SU-DHL-6 (cell line): Measurements from ENCODE around the gene MFSD2A.

ENCODE experiments used
- H2AFZ ChIP-seq: fragments of 200-600 bp; sonication (generic); 2 replicates; pipeline ENCODE4 v1.6.1; 2014; ENCODE audit warnings: low read depth, mild to moderate bottlenecking, moderate library complexity, mixed read lengths, antibody characterized with exemption, low read length; ENCODE audit not compliant: severe bottlenecking
- H3F3A ChIP-seq: fragments of 200-600 bp; shearing (Covaris generic); 2 replicates; pipeline ENCODE4 v1.6.0; 2016; ENCODE audit warnings: antibody characterized with exemption, mild to moderate bottlenecking; ENCODE audit not compliant: insufficient read depth
- H3K27ac ChIP-seq: fragments of 200-600 bp; sonication (generic); 2 replicates; pipeline ENCODE4 v1.5.1; 2016; ENCODE audit warnings: low read depth, mild to moderate bottlenecking, low read length, moderate library complexity, mixed read lengths
- H3K27me3 ChIP-seq: fragments of 200-600 bp; sonication (generic), shearing (Covaris generic); 2 replicates; pipeline ENCODE4 v1.6.0; 2014; ENCODE audit warnings: mild to moderate bottlenecking, low read length
- H3K36me3 ChIP-seq: fragments of 200-600 bp; sonication (generic); 2 replicates; pipeline ENCODE4 v1.6.1; 2014; ENCODE audit warnings: mild to moderate bottlenecking, low read length, mixed read lengths
- H3K4me2 ChIP-seq: fragments of 300-600, 200-600 bp; shearing (Covaris generic), sonication (generic); 2 replicates; pipeline ENCODE4 v1.6.0; 2014; ENCODE audit warnings: low read length, low read depth, mild to moderate bottlenecking; ENCODE audit not compliant: poor library complexity, severe bottlenecking
- H3K4me3 ChIP-seq: fragments of 200-600 bp; sonication (generic); 2 replicates; pipeline ENCODE4 v1.5.1; 2014; ENCODE audit warnings: antibody characterized with exemption, low read length, mild to moderate bottlenecking, mixed read lengths; ENCODE audit not compliant: insufficient read depth, poor library complexity, severe bottlenecking
- H3K79me2 ChIP-seq: fragments of 200-600 bp; sonication (generic); 2 replicates; pipeline ENCODE4 v1.6.1; 2014; ENCODE audit warnings: mild to moderate bottlenecking, low read length, moderate library complexity; ENCODE audit not compliant: insufficient read depth
- H3K9ac ChIP-seq: fragments of 200-600 bp; sonication (generic); 2 replicates; pipeline ENCODE4 v1.7.0; 2014; ENCODE audit warnings: mild to moderate bottlenecking, low read length
- H3K9me2 ChIP-seq: fragments of 200-600 bp; sonication (generic); replicated peaks from 2 replicates; pipeline ENCODE4 v1.6.1; 2014; ENCODE audit warnings: low read length; ENCODE audit not compliant: insufficient read depth
- H3K9me3 ChIP-seq: fragments of 200-600 bp; sonication (generic); 2 replicates; pipeline ENCODE4 v1.6.1; 2014; ENCODE audit warnings: low read length, mixed read lengths; ENCODE audit not compliant: insufficient read depth
- H4K20me1 ChIP-seq: fragments of 200-600 bp; sonication (generic); 2 replicates; pipeline ENCODE4 v1.6.1; 2014; ENCODE audit warnings: low read depth, mild to moderate bottlenecking, antibody characterized with exemption, low read length, moderate library complexity, mixed read lengths
- EZH2phosphoT487 ChIP-seq: fragments of 200-600 bp; sonication (generic), shearing (Covaris generic); conservative IDR thresholded peaks from 2 replicates; pipeline ENCODE4 v1.6.1; 2018; ENCODE audit warnings: mild to moderate bottlenecking, antibody characterized with exemption, low read length, moderate library complexity, mixed read lengths
- TF ChIP-seq, protein P1 (sequence below): fragments of 200-600 bp; sonication (generic); IDR thresholded peaks from one replicate; pipeline ENCODE4 v1.5.1; 2017; ENCODE audit warnings: antibody characterized with exemption, mild to moderate bottlenecking, low read length, moderate library complexity; ENCODE audit not compliant: insufficient read depth, poor library complexity, severe bottlenecking

MFSD2A gene

DNA sequence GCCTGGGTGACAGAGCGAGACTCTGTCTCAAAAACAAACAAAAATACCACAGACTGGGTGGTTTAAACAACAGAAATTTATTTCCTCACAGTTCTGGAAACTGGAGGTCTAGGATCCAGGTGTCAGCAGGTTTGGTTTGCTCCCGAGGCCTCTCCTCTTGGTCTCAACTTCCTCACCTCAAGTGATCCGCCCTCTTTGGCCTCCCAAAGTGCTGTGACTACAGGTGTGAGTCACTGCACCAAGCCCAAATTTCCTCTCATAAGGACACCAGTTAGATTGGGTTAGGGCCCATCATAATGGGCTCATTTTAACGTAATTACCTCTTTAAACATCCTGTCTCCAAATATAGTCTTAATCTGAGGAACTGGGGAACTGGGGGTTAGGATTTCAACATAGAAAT lies 35.5 kb downstream of the MFSD2A start:
- H3K27ac ChIP-seq, result no peak overlapping the region

GRCh38 chr1:39992234-39992633 lies 37.3 kb downstream of the MFSD2A start:
- no peaks in the 10 kb centered on the region for H3K36me3 ChIP-seq
- no peak overlapping the region for H3K27ac ChIP-seq
- H4K20me1 ChIP-seq, result no peaks in the 10 kb centered on the region
- no peak for TF ChIP-seq EZH2phosphoT487
- TF ChIP-seq, protein P1, sequence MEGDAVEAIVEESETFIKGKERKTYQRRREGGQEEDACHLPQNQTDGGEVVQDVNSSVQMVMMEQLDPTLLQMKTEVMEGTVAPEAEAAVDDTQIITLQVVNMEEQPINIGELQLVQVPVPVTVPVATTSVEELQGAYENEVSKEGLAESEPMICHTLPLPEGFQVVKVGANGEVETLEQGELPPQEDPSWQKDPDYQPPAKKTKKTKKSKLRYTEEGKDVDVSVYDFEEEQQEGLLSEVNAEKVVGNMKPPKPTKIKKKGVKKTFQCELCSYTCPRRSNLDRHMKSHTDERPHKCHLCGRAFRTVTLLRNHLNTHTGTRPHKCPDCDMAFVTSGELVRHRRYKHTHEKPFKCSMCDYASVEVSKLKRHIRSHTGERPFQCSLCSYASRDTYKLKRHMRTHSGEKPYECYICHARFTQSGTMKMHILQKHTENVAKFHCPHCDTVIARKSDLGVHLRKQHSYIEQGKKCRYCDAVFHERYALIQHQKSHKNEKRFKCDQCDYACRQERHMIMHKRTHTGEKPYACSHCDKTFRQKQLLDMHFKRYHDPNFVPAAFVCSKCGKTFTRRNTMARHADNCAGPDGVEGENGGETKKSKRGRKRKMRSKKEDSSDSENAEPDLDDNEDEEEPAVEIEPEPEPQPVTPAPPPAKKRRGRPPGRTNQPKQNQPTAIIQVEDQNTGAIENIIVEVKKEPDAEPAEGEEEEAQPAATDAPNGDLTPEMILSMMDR, result no peak
- no peak overlapping the region for H3K9ac ChIP-seq
- H3K4me3 ChIP-seq, result no peak overlapping the region
- H3K4me2 ChIP-seq, result no peak overlapping the region
- H2AFZ ChIP-seq, result no peak overlapping the region
- no peaks in the 10 kb centered on the region for H3K9me2 ChIP-seq
- 0 out of 2 replicates have a peak, but pooled peaks cover 6% of the 10 kb centered on the region for H3F3A ChIP-seq
- H3K79me2 ChIP-seq, result no peaks in the 10 kb centered on the region
- H3K9me3 ChIP-seq, result no peaks in the 10 kb centered on the region
- no peaks in the 10 kb centered on the region for H3K27me3 ChIP-seq

More for the DNA sequence above, 35.5 kb downstream of the MFSD2A start:
- Histone ChIP-seq H4K20me1 (no peaks in the 10 kb centered on the region), H3K4me3 (no peak overlapping the region), H3K9me3 (no peaks in the 10 kb centered on the region), H3K9ac (no peak overlapping the region), H3K79me2 (no peaks in the 10 kb centered on the region), H3K27me3 (no peaks in the 10 kb centered on the region), H3K36me3 (no peaks in the 10 kb centered on the region), H3K9me2 (no peaks in the 10 kb centered on the region), H2AFZ (no peak overlapping the region), H3K4me2 (no peak overlapping the region), H3F3A (no peaks in the 10 kb centered on the region)
- TF ChIP-seq, protein P1, result no peak
- no peak for TF ChIP-seq EZH2phosphoT487

- H3K9me3 ChIP-seq, result no peaks in the 10 kb centered on the region
- H3F3A ChIP-seq, result 0 out of 2 replicates have a peak, but pooled peaks cover 6% of the 10 kb centered on the region
- H2AFZ ChIP-seq, result no peak overlapping the region
- no peak overlapping the region for H3K27ac ChIP-seq
- H3K36me3 ChIP-seq, result no peaks in the 10 kb centered on the region
- no peak overlapping the region for H3K4me3 ChIP-seq
- H4K20me1 ChIP-seq, result no peaks in the 10 kb centered on the region
- no peaks in the 10 kb centered on the region for H3K9me2 ChIP-seq
- no peaks in the 10 kb centered on the region for H3K79me2 ChIP-seq
- TF ChIP-seq, protein P1, result no peak
- TF ChIP-seq EZH2phosphoT487, result no peak
- H3K27me3 ChIP-seq, result no peaks in the 10 kb centered on the region
- no peak overlapping the region for H3K4me2 ChIP-seq
- no peak overlapping the region for H3K9ac ChIP-seq
Measured at GRCh38 chr1:39992888-39993287, 37.9 kb downstream of the MFSD2A start.
